ENCODE data around the gene SLC17A2.

- no peak for TF ChIP-seq EP300 (IDR thresholded peaks at IDR 0.05)
- TF ChIP-seq CTCF (IDR thresholded peaks at IDR 0.05): no peak
Observed at GRCh38 chr6:25880601-25881000, 49.9 kb downstream of the SLC17A2 start.

Measured in gastroesophageal sphincter (tissue), 3 donors.